ENCODE measurements around the gene BCOR.

GRCh38 chrX:40007756-40008705 is 89.7 kb downstream of the BCOR start:
- TF ChIP-seq CTCF (IDR thresholded peaks at IDR 0.05) (no peak), POLR2A (IDR thresholded peaks at IDR 0.05) (no peak)
